Measurements from ENCODE around the gene BPI. TPM values are rescaled to one million over a fixed set of nuclear protein-coding genes. Genes with fewer than 3 reads are reported as not detected.

The BPI gene
- total RNA-seq, 1 experiment from 2014 or later, result not detected

GRCh38 chr20:38326309-38326708 lies 22.4 kb downstream of the BPI start:
- Histone ChIP-seq H3K79me2 (ENCODE audit: insufficient read depth, low read length) (no peaks in the 10 kb centered on the region; the same call in 1 of the 2 replicates), H3K4ac (ENCODE audit: low read depth, low read length) (no peak overlapping the region), H2BK20ac (ENCODE audit: low read depth, low read length, poor library complexity, severe bottlenecking) (no peak overlapping the region), H2AK5ac (ENCODE audit: insufficient read length, low read length) (no peak overlapping the region), H4K91ac (ENCODE audit: insufficient read length, low read depth, low read length) (no peak overlapping the region), H3K27me3 (ENCODE audit: insufficient read depth, low read length) (no peaks in the 10 kb centered on the region), H3K14ac (ENCODE audit: insufficient read depth, low read length) (no peak overlapping the region), H2BK15ac (ENCODE audit: low read depth, low read length) (no peak overlapping the region), H3K4me2 (ENCODE audit: insufficient read depth, insufficient read length, low read length) (no peak overlapping the region), H2BK12ac (ENCODE audit: insufficient read length, low read depth, low read length) (no peak overlapping the region), H4K5ac (ENCODE audit: insufficient read length, low read depth, low read length) (no peak overlapping the region), H3K9ac (ENCODE audit: extremely low read depth, insufficient read length, low read length) (no peak overlapping the region), H3K23ac (ENCODE audit: insufficient read length, low read depth, low read length) (no peak overlapping the region), H3K9me3 (ENCODE audit: control insufficient read depth, low read depth, low read length) (no peaks in the 10 kb centered on the region), H3K56ac (ENCODE audit: insufficient read length, low read depth, low read length) (no peak overlapping the region), H4K8ac (replicated peaks; ENCODE audit: insufficient read length, low read depth, low read length) (no peak overlapping the region), H2BK120ac (ENCODE audit: low read depth, low read length, poor library complexity, severe bottlenecking) (no peak overlapping the region), H3K79me1 (ENCODE audit: insufficient read depth, low read depth, low read length, poor library complexity, severe bottlenecking) (no peaks in the 10 kb centered on the region), H3K23me2 (ENCODE audit: insufficient read length, low read depth, low read length, poor library complexity, severe bottlenecking) (no peaks in the 10 kb centered on the region), H4K20me1 (ENCODE audit: control insufficient read depth, insufficient read depth, insufficient read length) (no peaks in the 10 kb centered on the region), H2AFZ (ENCODE audit: low read length) (no peak overlapping the region), H3K18ac (ENCODE audit: insufficient read length, low read depth, low read length) (no peak overlapping the region), H3K27ac (ENCODE audit: insufficient read length, low read depth, low read length) (no peak overlapping the region), H3K4me1 (ENCODE audit: insufficient read depth, low read length) (no peaks in the 10 kb centered on the region), H3T11ph (ENCODE audit: low read length) (no peak overlapping the region), H2BK5ac (ENCODE audit: insufficient read length, low read length) (no peak overlapping the region)
- Mint-ChIP-seq H3K27me3 (ENCODE audit: low read depth) (peaks cover 10% of the 10 kb centered on the region), H3K4me1 (peaks cover 0 to 3% of the 10 kb centered on the region in 2 experiments; a peak in 1 of 4 replicates), H3K4me3 (no peak overlapping the region), H3K36me3 (ENCODE audit: insufficient read depth in 1 of 3, low read depth in 3 of 3) (no peaks in the 10 kb centered on the region), H3K9me3 (no peaks in the 10 kb centered on the region), H3K27ac (no peak overlapping the region)
- WGBS (ENCODE audit: extremely low coverage, insufficient read length, low lambda C conversion rate), result no CpG with 5 or more reads among the region's 7 CpGs
- no peak for DNase-seq
- TF ChIP-seq CTCF (conservative IDR thresholded peaks at IDR 0.05), result no peak
